A673 (cell line): Measurements from ENCODE around the gene TMEM88. TPM values are rescaled to one million over a fixed set of nuclear protein-coding genes. Genes with fewer than 3 reads are reported as not detected.
"Not testable (repeated sequence)": the region's sequence is repeated elsewhere in the genome, so short reads cannot be mapped to it uniquely, and the experiment has no call there.

ENCODE experiments used
- BruUV-seq: library from RNA; stranded (reverse); fragments of 400-500 nt; replicated peaks from 2 replicates; lab custom pipeline; 2021; lab: Mats Ljungman, UMichigan
- CTCF ChIA-PET: fragments of 300-600 bp; sonication (Branson Sonifier 250); formaldehyde crosslinking; loops from one replicate; lab custom pipeline; 2022; ENCODE audit warnings: antibody characterized with exemption; lab: Charles Lee
- POLR2A ChIA-PET: fragments of 300-600 bp; sonication (Branson Sonifier 250); formaldehyde crosslinking; loops from one replicate; lab custom pipeline; 2022; ENCODE audit warnings: antibody characterized with exemption; ENCODE audit not compliant: low non-redundant PET; lab: Charles Lee
- DNase-seq: peaks from one replicate; pipeline ENCODE4 v3.0.0-alpha.2; 2015; ENCODE audit warnings: low spot score
- H3K27ac ChIP-seq: fragments of 200-600 bp; sonication (generic); 2 replicates; pipeline ENCODE4 v1.5.1; 2016; ENCODE audit warnings: mixed run types, low read depth, mild to moderate bottlenecking, mixed read lengths, antibody characterized with exemption, low read length; ENCODE audit not compliant: poor library complexity, severe bottlenecking
- H3K27me3 ChIP-seq: fragments of 200-600 bp; sonication (generic); replicated peaks from 2 replicates; pipeline ENCODE4 v1.6.1; 2017; ENCODE audit warnings: mixed run types, low read depth, mild to moderate bottlenecking, mixed read lengths, antibody characterized with exemption, low read length; ENCODE audit not compliant: insufficient read depth, poor library complexity
- H3K36me3 ChIP-seq: fragments of 200-600 bp; sonication (generic); 2 replicates; pipeline ENCODE4 v1.6.1; 2016; ENCODE audit warnings: mixed run types, mild to moderate bottlenecking, mixed read lengths, antibody characterized with exemption, low read length; ENCODE audit not compliant: insufficient read depth, poor library complexity, severe bottlenecking
- H3K4me1 ChIP-seq: fragments of 200-600 bp; sonication (generic); 2 replicates; pipeline ENCODE4 v1.6.1; 2017; ENCODE audit warnings: mixed run types, mild to moderate bottlenecking, mixed read lengths, antibody characterized with exemption, low read length; ENCODE audit not compliant: insufficient read depth, poor library complexity, severe bottlenecking
- H3K4me3 ChIP-seq: fragments of 200-600 bp; sonication (generic); 2 replicates; pipeline ENCODE4 v1.5.1; 2016; ENCODE audit warnings: low read depth, mixed run types, mild to moderate bottlenecking, mixed read lengths, low read length; ENCODE audit not compliant: poor library complexity, severe bottlenecking
- H3K9me3 ChIP-seq: fragments of 200-600 bp; sonication (generic); 2 replicates; pipeline ENCODE4 v1.6.1; 2016; ENCODE audit warnings: mixed run types, low read depth, mild to moderate bottlenecking, mixed read lengths, antibody characterized with exemption, low read length; ENCODE audit not compliant: poor library complexity, severe bottlenecking
- CTCF ChIP-seq: fragments of 300-800, 200-600 bp; sonication (generic); conservative IDR thresholded peaks from 2 replicates; pipeline ENCODE4 v1.5.1; 2017; ENCODE audit warnings: low read depth, mild to moderate bottlenecking, antibody characterized with exemption, low read length, moderate library complexity, mixed read lengths
- EZH2 ChIP-seq: fragments of 200-600 bp; sonication (generic); IDR thresholded peaks from 2 replicates; pipeline ENCODE4 v1.6.1; 2017; ENCODE audit warnings: borderline replicate concordance, low read depth, mild to moderate bottlenecking, mixed read lengths, antibody characterized with exemption, low read length; ENCODE audit not compliant: poor library complexity, severe bottlenecking
- intact Hi-C: fragments of 100-400 bp; cut with micrococcal nuclease; formaldehyde crosslinking; loops from one replicate; pipeline ENCODE4 v1.10.0; 2022; ENCODE audit not compliant: unreplicated experiment
- total RNA-seq: library from RNA; stranded (reverse); gene quantifications from 2 replicates; pipeline ENCODE4 v1.2.3, GENCODE V29; 2021

Gene TMEM88
- total RNA-seq, 1 experiment from 2014 or later = 1.7 TPM

- Histone ChIP-seq H3K27ac (no peak overlapping the region), H3K36me3 (no peaks in the 10 kb centered on the region), H3K4me3 (no peak overlapping the region), H3K27me3 (no peaks in the 10 kb centered on the region), H3K4me1 (no peaks in the 10 kb centered on the region), H3K9me3 (no peaks in the 10 kb centered on the region)
- CTCF ChIA-PET = no interaction called here
- intact Hi-C loops = no loop called here
- TF ChIP-seq EZH2 = no peak
- no peak for TF ChIP-seq CTCF
- DNase-seq = no peak
- no TSS peak for BruUV-seq
- POLR2A ChIA-PET = no interaction called here
These were observed 45.6 kb upstream of the TMEM88 start for GRCh38 chr17:7809086-7809790.

- intact Hi-C loops, POLR2A ChIA-PET, H3K27me3 ChIP-seq, H3K4me1 ChIP-seq, H3K4me3 ChIP-seq, CTCF ChIA-PET, BruUV-seq, H3K36me3 ChIP-seq, H3K9me3 ChIP-seq, H3K27ac ChIP-seq, DNase-seq: not testable (repeated sequence)
These were observed 45.0 kb upstream of the TMEM88 start for GRCh38 chr17:7809791-7810343.

- H3K9me3 ChIP-seq = no peaks in the 10 kb centered on the region
- ChIA-PET CTCF (no interaction called here), POLR2A (no interaction called here)
- H3K36me3 ChIP-seq = no peaks in the 10 kb centered on the region
- no peak for TF ChIP-seq CTCF
- no peak for TF ChIP-seq EZH2
- intact Hi-C loops = no loop called here
- H3K4me3 ChIP-seq = no peak overlapping the region
- DNase-seq = no peak
- no peaks in the 10 kb centered on the region for H3K27me3 ChIP-seq
- no peak overlapping the region for H3K27ac ChIP-seq
- H3K4me1 ChIP-seq = no peaks in the 10 kb centered on the region
- BruUV-seq = no TSS peak
These were observed 43.6 kb upstream of the TMEM88 start for GRCh38 chr17:7811251-7811650.

GRCh38 chr17:7814969-7815368 is 39.9 kb upstream of the TMEM88 start:
- Histone ChIP-seq H3K27ac (no peak overlapping the region), H3K36me3 (no peaks in the 10 kb centered on the region), H3K4me3 (no peak overlapping the region), H3K9me3 (no peaks in the 10 kb centered on the region), H3K27me3 (no peaks in the 10 kb centered on the region), H3K4me1 (no peaks in the 10 kb centered on the region)
- no TSS peak for BruUV-seq
- no peak for DNase-seq
- TF ChIP-seq EZH2 = no peak
- ChIA-PET POLR2A (no interaction called here), CTCF (no interaction called here)
- intact Hi-C loops = no loop called here
